Central memory CD8-positive, alpha-beta T cell (primary cell): ENCODE data around the gene RAB17.

Experiments used
- ATAC-seq: fragments of 150-1000 bp; cut with Tn5 transposase; replicated peaks from 2 replicates; pipeline ENCODE4 v1.10.0; 2022; ENCODE audit warnings: mild to moderate bottlenecking, moderate FRiP score, moderate number of reproducible peaks; ENCODE audit not compliant: poor library complexity, severe bottlenecking; ENCODE audit errors: extremely low read depth
- DNase-seq, 2 donors: peaks; one replicate each; pipeline ENCODE4 v3.0.0; 2021; ENCODE audit warnings: low spot score in 2 of 2
- H3K27ac Mint-ChIP-seq: one replicate; pipeline ENCODE4 v1.8.0; 2022; ENCODE audit warnings: low read depth, mild to moderate bottlenecking, moderate library complexity, mixed read lengths
- H3K27me3 Mint-ChIP-seq: one replicate; pipeline ENCODE4 v1.8.0; 2022; ENCODE audit warnings: mixed read lengths
- H3K36me3 Mint-ChIP-seq: one replicate; pipeline ENCODE4 v1.8.0; 2022; ENCODE audit warnings: mild to moderate bottlenecking, moderate library complexity, mixed read lengths; ENCODE audit not compliant: insufficient read depth
- H3K4me1 Mint-ChIP-seq: one replicate; pipeline ENCODE4 v1.8.0; 2022; ENCODE audit warnings: mixed read lengths
- H3K4me3 Mint-ChIP-seq: one replicate; pipeline ENCODE4 v1.8.0; 2022; ENCODE audit warnings: mild to moderate bottlenecking, moderate library complexity, mixed read lengths
- H3K9me3 Mint-ChIP-seq: one replicate; pipeline ENCODE4 v1.8.0; 2022; ENCODE audit warnings: mixed read lengths

Gene RAB17

GRCh38 chr2:237566401-237567235, 23.9 kb downstream of the RAB17 start, which contains the start of gene PRLH:
Gene PRLH (plus strand): TSS chr2:237566574. CDS start chr2:237566574, 0 bp downstream.
- no peak for DNase-seq

GRCh38 chr2:237565974-237566373, 24.6 kb downstream of the RAB17 start:
- no peaks in the 10 kb centered on the region for H3K4me1 Mint-ChIP-seq
- H3K36me3 Mint-ChIP-seq = no peaks in the 10 kb centered on the region
- no peak overlapping the region for H3K27ac Mint-ChIP-seq
- DNase-seq = no peak
- ATAC-seq = no peak
- H3K27me3 Mint-ChIP-seq = no peaks in the 10 kb centered on the region
- H3K4me3 Mint-ChIP-seq = no peak overlapping the region
- H3K9me3 Mint-ChIP-seq = no peaks in the 10 kb centered on the region

More at GRCh38 chr2:237566401-237567235, 23.9 kb downstream of the RAB17 start, which contains the start of gene PRLH:
- no peaks in the 10 kb centered on the region for H3K4me1 Mint-ChIP-seq
- no peak for ATAC-seq
- no peak within 1 kb of the TSS for H3K27ac Mint-ChIP-seq
- no peaks in the 10 kb centered on the region for H3K27me3 Mint-ChIP-seq
- H3K4me3 Mint-ChIP-seq = no peak within 1 kb of the TSS
- H3K9me3 Mint-ChIP-seq = no peaks in the 10 kb centered on the region
- H3K36me3 Mint-ChIP-seq = no peaks in the 10 kb centered on the region

GRCh38 chr2:237564526-237565131, 25.9 kb downstream of the RAB17 start:
- DNase-seq (no peak), ATAC-seq (no peak)
- Mint-ChIP-seq H3K27ac (no peak overlapping the region), H3K36me3 (no peaks in the 10 kb centered on the region), H3K27me3 (peaks cover 7% of the 10 kb centered on the region), H3K4me1 (no peaks in the 10 kb centered on the region), H3K9me3 (no peaks in the 10 kb centered on the region), H3K4me3 (no peak overlapping the region)

GRCh38 chr2:237563816-237564215, 26.7 kb downstream of the RAB17 start:
- Mint-ChIP-seq H3K9me3 (no peaks in the 10 kb centered on the region), H3K4me3 (no peak overlapping the region), H3K27ac (no peak overlapping the region), H3K36me3 (no peaks in the 10 kb centered on the region), H3K4me1 (no peaks in the 10 kb centered on the region), H3K27me3 (peaks cover 15% of the 10 kb centered on the region)
- ATAC-seq (no peak), DNase-seq (no peak)

GRCh38 chr2:237561221-237561620, 29.3 kb downstream of the RAB17 start:
- H3K4me1 Mint-ChIP-seq = no peaks in the 10 kb centered on the region
- no peak overlapping the region for H3K4me3 Mint-ChIP-seq
- no peaks in the 10 kb centered on the region for H3K36me3 Mint-ChIP-seq
- DNase-seq = no peak
- ATAC-seq = no peak
- no peak overlapping the region for H3K27ac Mint-ChIP-seq
- H3K9me3 Mint-ChIP-seq = no peaks in the 10 kb centered on the region
- H3K27me3 Mint-ChIP-seq = peaks cover 30% of the 10 kb centered on the region

GRCh38 chr2:237558961-237559641, 31.4 kb downstream of the RAB17 start:
- H3K9me3 Mint-ChIP-seq = peaks cover under 1% of the 10 kb centered on the region
- no peak overlapping the region for H3K4me3 Mint-ChIP-seq
- DNase-seq = no peak
- peaks cover 37% of the 10 kb centered on the region for H3K27me3 Mint-ChIP-seq
- no peaks in the 10 kb centered on the region for H3K4me1 Mint-ChIP-seq
- no peaks in the 10 kb centered on the region for H3K36me3 Mint-ChIP-seq
- no peak for ATAC-seq
- no peak overlapping the region for H3K27ac Mint-ChIP-seq

- H3K27me3 Mint-ChIP-seq = peaks cover 45% of the 10 kb centered on the region
- ATAC-seq = no peak
These were observed 32.9 kb downstream of the RAB17 start for GRCh38 chr2:237557633-237558015.

GRCh38 chr2:237556773-237557632, 33.5 kb downstream of the RAB17 start:
- ATAC-seq = no peak

More at GRCh38 chr2:237557633-237558015, 32.9 kb downstream of the RAB17 start:
- no peaks in the 10 kb centered on the region for H3K4me1 Mint-ChIP-seq
- H3K4me3 Mint-ChIP-seq = no peak overlapping the region
- H3K27ac Mint-ChIP-seq = no peak overlapping the region
- peaks cover 5% of the 10 kb centered on the region for H3K9me3 Mint-ChIP-seq
- H3K36me3 Mint-ChIP-seq = no peaks in the 10 kb centered on the region
- no peak for DNase-seq

GRCh38 chr2:237555560-237555959, 35.0 kb downstream of the RAB17 start:
- Mint-ChIP-seq H3K36me3 (no peaks in the 10 kb centered on the region), H3K9me3 (peaks cover 5% of the 10 kb centered on the region), H3K27me3 (peaks cover 45% of the 10 kb centered on the region), H3K27ac (no peak overlapping the region), H3K4me3 (no peak overlapping the region), H3K4me1 (no peaks in the 10 kb centered on the region)
- no peak for DNase-seq
- ATAC-seq = no peak

More at GRCh38 chr2:237556773-237557632, 33.5 kb downstream of the RAB17 start:
- peaks cover 5% of the 10 kb centered on the region for H3K9me3 Mint-ChIP-seq
- no peak overlapping the region for H3K27ac Mint-ChIP-seq
- peaks cover 45% of the 10 kb centered on the region for H3K27me3 Mint-ChIP-seq
- DNase-seq = no peak
- no peaks in the 10 kb centered on the region for H3K36me3 Mint-ChIP-seq
- H3K4me1 Mint-ChIP-seq = no peaks in the 10 kb centered on the region
- no peak overlapping the region for H3K4me3 Mint-ChIP-seq

- Mint-ChIP-seq H3K36me3 (no peaks in the 10 kb centered on the region), H3K27ac (no peak overlapping the region), H3K4me1 (no peaks in the 10 kb centered on the region), H3K9me3 (peaks cover 5% of the 10 kb centered on the region), H3K27me3 (peaks cover 40% of the 10 kb centered on the region), H3K4me3 (no peak overlapping the region)
- ATAC-seq = no peak
- DNase-seq = no peak
These were observed 36.6 kb downstream of the RAB17 start for GRCh38 chr2:237553948-237554347.

- Mint-ChIP-seq H3K4me1 (no peaks in the 10 kb centered on the region), H3K4me3 (no peak overlapping the region), H3K27me3 (peaks cover 30% of the 10 kb centered on the region), H3K27ac (no peak overlapping the region), H3K36me3 (no peaks in the 10 kb centered on the region), H3K9me3 (peaks cover 5% of the 10 kb centered on the region)
- ATAC-seq (no peak), DNase-seq (no peak)
These were observed 37.6 kb downstream of the RAB17 start for GRCh38 chr2:237552908-237553307.

- no peak overlapping the region for H3K27ac Mint-ChIP-seq
- H3K4me1 Mint-ChIP-seq = no peaks in the 10 kb centered on the region
- no peak overlapping the region for H3K4me3 Mint-ChIP-seq
- H3K9me3 Mint-ChIP-seq = peaks cover 5% of the 10 kb centered on the region
- no peaks in the 10 kb centered on the region for H3K36me3 Mint-ChIP-seq
- DNase-seq = no peak
- peaks cover 24% of the 10 kb centered on the region for H3K27me3 Mint-ChIP-seq
- ATAC-seq = no peak
These were observed 39.4 kb downstream of the RAB17 start for GRCh38 chr2:237551071-237551574.
